H54 (cell line): ENCODE measurements around the gene NTPCR.
A peak's percentile ranks its signal among the peaks of the same experiment; 100 is the strongest.

Source experiments
- DNase-seq: peaks from one replicate; pipeline ENCODE4 v3.0.0; 2011; ENCODE audit warnings: low spot score, mixed read lengths; ENCODE audit not compliant: insufficient read length
- FAIRE-seq: peaks from 3 replicates; lab custom pipeline; 2011; peaks lifted over from hg19 to GRCh38; lab: Jason Lieb, UNC
- POLR2A ChIP-seq: IDR thresholded peaks from 2 replicates; pipeline ENCODE4 v1.6.1; 2011; ENCODE audit warnings: low read depth, mild to moderate bottlenecking, low read length

NTPCR gene

GRCh38 chr1:232940262-232940661, 10.1 kb upstream of the NTPCR start:
- DNase-seq (no peak), FAIRE-seq (no peak)
- no peak for TF ChIP-seq POLR2A

- FAIRE-seq (no peak), DNase-seq (no peak)
- no peak for TF ChIP-seq POLR2A
Observed at GRCh38 chr1:232942413-232943294, 7.8 kb upstream of the NTPCR start.

- FAIRE-seq (no peak), DNase-seq (no peak)
- no peak for TF ChIP-seq POLR2A
Observed at GRCh38 chr1:232943679-232944252, 6.6 kb upstream of the NTPCR start.

- DNase-seq = no peak
- no peak for TF ChIP-seq POLR2A
- FAIRE-seq = no peak
Observed at GRCh38 chr1:232944347-232944746, 6.1 kb upstream of the NTPCR start.

- no peak for DNase-seq
- no peak for TF ChIP-seq POLR2A
- FAIRE-seq = no peak
Observed at GRCh38 chr1:232949636-232950196, 695 bp upstream of the NTPCR start.

GRCh38 chr1:232951180-232951579, 769 bp downstream of the NTPCR start:
- DNase-seq = peak; percentile 15
- FAIRE-seq = no peak
- TF ChIP-seq POLR2A = no peak

GRCh38 chr1:232951605-232952004, 1.2 kb downstream of the NTPCR start:
- no peak for TF ChIP-seq POLR2A
- FAIRE-seq = no peak
- no peak for DNase-seq

GRCh38 chr1:232952514-232953499, 2.4 kb downstream of the NTPCR start:
- FAIRE-seq (peak; percentile 43), DNase-seq (peak; percentile 48)
- TF ChIP-seq POLR2A = no peak

GRCh38 chr1:232954594-232955365, 4.4 kb downstream of the NTPCR start:
- FAIRE-seq = no peak

GRCh38 chr1:232956081-232956480, 5.7 kb downstream of the NTPCR start:
- no peak for TF ChIP-seq POLR2A
- no peak for DNase-seq
- FAIRE-seq = no peak

More at GRCh38 chr1:232954594-232955365, 4.4 kb downstream of the NTPCR start:
- DNase-seq = no peak
- no peak for TF ChIP-seq POLR2A

- no peak for TF ChIP-seq POLR2A
- FAIRE-seq (no peak), DNase-seq (no peak)
Observed at GRCh38 chr1:232958067-232958466, 7.7 kb downstream of the NTPCR start.

- no peak for TF ChIP-seq POLR2A
- DNase-seq (no peak), FAIRE-seq (no peak)
Observed at GRCh38 chr1:232962761-232963745, 12.6 kb downstream of the NTPCR start.
